Endothelial cell of hepatic sinusoid (primary cell): Measurements from ENCODE around the gene CFAP46.
"Not testable (repeated sequence)": the region's sequence is repeated elsewhere in the genome, so short reads cannot be mapped to it uniquely, and the experiment has no call there.

Experiments
- in situ Hi-C: cut with HindIII; loops from 2 replicates; pipeline ENCODE4 v1.10.0; 2017; ENCODE audit warnings: low sequenced_read_pairs

The CFAP46 gene

GRCh38 chr10:132904181-132904813 lies 38.1 kb downstream of the CFAP46 start:
- in situ Hi-C loops, result no loop called here

DNA sequence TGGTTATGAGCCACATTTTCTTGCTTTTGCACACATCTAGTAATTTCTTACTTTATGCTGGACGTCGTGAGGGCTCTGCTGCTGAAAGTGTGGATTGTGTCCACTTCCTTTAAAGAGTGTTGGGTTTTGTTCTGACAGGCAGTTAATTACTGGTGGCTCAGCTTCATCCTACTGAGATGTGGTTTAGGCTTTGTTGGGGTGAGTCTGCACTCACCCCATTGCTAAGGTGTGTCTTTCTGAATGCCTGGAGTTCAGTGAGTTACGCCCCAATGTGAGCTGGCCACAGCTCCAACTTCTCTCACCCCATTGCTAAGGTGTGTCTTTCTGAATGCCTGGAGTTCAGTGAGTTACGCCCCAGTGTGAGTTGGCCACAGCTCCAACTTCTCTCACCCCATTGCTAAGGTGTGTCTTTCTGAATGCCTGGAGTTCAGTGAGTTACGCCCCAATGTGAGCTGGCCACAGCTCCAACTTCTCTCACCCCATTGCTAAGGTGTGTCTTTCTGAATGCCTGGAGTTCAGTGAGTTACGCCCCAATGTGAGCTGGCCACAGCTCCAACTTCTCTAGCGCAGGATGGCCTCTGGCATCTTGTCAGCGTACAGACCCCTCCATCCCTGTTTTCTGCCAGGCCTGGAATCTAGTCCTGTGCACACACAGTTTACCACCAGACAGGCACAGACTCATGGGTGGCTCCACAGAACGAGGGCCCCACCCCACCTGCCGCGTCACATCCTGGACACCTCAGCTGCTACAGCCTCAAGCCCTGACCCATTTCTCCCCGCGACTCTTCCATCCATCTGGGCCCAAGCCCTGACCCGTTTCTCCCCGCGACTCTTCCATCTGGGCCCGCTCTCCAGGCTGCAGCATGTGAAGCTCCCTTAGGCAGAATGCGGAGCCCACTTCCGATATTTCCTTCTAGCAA lies 39.5 kb downstream of the CFAP46 start:
- in situ Hi-C loops, result not testable (repeated sequence)

DNA sequence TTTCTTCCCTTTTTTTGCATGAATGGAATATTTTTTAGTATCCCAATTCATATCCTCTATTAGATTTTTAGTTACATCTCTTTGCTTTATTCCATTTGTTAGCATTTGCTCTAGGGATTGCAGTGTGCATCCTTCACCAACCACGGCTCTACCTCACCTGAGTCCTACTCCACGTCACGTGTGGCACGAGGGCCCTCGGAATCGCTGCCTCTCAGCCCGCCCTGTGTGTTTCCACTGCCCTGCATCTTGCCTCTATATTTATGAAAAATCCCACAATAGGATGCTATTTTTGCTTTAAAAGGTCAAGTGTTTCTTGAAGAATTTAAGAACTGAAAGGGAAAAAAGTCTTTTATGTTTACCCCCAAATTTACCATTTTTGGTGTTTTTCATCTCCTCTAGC lies 41.0 kb downstream of the CFAP46 start:
- in situ Hi-C loops, result no loop called here

DNA sequence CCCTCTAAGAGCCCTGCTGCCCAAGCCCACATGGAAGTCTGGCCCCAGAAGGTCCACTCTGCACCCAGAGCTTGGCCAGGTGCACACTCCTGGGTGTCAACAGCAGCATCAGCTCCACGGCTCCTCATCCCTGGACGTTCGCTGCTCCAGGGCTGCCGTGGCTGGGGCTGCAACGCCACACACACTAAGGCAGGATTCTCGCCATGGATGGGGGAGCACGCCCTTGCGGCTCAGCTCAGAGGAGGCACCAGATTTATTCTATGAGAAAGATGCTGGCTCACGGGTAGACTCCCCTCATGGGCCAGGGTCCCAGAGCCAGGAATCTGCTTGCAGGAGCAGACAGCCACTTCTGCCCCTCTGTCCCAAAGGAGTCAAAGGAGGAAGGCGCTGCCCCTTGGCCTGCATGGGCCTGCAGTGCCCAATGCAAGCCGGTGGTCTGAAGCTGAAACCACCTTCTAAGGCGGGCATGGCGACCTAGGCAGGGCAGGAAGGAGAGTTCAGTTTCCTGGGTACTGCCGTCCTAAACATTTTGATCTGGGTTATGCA lies 42.1 kb downstream of the CFAP46 start:
- in situ Hi-C loops, result no loop called here

DNA sequence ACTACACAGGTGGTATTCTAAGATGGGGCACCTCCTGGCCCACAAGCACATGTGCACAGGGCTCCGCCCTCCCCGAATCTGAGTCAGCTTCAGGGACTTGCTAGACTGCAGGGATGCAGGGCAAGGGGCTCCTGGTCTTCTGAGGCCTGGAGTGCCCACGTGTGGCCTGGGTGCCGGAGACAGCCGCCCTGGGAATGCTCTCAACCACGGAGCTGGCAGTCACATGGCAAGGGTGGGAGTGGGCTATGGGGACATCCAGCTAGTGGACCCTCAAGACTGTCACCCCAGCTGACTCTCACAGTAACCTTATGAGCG lies 42.7 kb downstream of the CFAP46 start:
- in situ Hi-C loops, result no loop called here

DNA sequence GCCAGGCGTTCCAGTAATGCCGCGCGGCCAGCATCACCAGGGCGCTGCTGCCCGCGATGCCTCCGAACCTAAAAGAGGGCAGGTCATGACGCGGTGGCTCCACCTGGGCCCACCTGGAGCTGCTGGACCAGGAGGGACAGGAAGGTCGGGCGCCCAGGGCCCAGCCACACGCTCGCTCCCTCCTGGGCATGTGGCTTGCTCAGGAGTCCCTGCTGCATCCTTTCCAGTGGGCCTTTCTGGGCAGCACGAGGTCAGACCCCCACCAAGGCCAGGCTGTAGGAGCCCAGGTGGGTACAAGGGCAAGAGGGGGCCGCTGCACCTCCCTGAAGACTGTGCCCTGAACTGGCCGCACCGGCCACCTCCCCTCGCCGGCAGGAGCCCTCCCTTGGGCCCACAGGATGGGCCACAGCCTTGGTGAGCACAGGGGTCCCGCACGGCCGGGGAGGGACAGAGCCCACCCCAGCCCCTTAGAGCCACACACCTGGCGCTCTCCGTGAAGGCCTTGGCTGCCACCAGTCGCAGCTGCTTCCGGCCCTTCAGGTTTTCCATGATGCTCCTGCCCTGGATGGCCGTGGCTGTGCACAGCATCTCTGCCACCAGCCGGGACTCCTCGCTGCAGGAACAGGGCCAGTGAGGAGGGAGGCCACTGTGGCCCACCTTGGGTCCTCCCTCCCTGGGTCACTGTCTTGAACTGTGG lies 43.2 kb downstream of the CFAP46 start:
- in situ Hi-C loops, result no loop called here

DNA sequence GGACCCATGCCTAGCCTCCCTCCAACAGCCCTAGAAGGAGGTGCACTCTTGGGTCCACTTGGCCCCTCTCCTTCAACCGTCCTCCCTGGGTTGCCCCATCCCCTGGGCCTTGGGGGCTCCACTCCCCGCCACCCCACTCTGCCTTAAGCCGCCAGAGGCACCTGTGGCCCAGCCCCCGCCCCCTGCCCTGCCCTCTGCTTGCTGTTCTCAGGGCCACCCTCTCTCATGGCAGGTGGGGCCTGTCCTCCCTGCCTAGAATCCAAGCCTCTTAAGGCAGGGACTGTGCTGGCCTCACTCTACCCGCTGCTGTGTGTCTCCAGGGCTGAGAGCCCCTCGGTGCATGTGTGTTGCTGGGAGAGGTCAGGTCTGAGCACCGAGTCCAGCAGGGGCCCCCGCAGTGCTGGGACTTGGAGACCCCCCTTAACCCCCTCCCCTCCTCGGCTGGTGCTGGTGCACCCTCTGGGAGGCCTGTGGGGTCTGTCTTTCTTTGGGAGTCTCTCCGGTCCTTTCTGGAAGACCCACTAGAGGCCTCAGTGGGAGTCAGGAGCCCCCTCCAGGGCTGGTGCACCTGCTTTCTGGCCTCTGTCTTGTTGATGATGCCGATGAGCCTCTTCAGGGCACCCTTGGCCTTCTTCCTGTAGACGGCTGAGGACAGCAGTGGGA lies 43.8 kb downstream of the CFAP46 start:
- in situ Hi-C loops, result no loop called here

GRCh38 chr10:132897516-132898381 lies 44.6 kb downstream of the CFAP46 start:
- in situ Hi-C loops, result no loop called here

- in situ Hi-C loops, result not testable (repeated sequence)
Observed at GRCh38 chr10:132893786-132894185, 48.6 kb downstream of the CFAP46 start.

DNA sequence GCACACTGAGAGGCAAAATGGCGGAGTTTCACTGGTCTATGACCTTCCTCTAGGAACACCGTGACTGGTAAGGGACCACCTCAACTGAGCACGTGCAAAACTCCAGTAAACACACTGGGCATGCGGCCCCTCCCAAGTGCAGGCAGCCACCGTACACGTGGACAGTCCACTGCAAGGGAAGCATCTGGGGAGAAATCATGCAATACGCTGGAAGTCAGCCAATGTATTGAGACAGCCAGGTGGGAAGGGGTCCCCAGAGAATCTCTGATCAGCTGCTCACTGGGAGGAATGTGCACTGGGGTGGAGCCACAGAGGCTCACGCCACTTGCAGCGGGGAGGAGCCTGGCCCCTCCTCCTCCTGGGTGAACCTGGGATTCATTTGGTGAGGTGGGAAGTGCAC lies 49.3 kb downstream of the CFAP46 start:
- in situ Hi-C loops, result no loop called here

- in situ Hi-C loops, result no loop called here
Observed at GRCh38 chr10:132892004-132892403, 50.4 kb downstream of the CFAP46 start.

GRCh38 chr10:132891368-132891767 lies 51.0 kb downstream of the CFAP46 start:
- in situ Hi-C loops, result no loop called here

DNA sequence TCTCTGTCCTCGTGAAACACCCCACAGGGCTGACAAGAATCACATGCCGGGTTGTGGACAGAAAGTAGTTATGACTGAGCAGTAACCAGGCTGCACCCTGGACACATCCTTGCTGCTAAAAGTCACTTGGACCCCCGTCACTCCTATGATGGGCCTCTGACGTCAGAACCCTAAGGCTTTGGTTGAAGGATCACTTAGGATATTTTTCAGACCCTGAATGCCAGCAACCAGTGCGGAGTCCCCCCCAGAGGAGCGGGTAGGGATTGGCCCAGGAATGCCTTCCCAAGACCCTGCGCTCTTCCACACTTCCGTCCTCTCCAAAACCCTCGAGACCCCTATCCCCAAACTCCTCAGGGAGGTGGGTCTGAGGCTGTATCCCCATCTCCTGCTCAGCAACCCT lies 52.1 kb downstream of the CFAP46 start:
- in situ Hi-C loops, result no loop called here

DNA sequence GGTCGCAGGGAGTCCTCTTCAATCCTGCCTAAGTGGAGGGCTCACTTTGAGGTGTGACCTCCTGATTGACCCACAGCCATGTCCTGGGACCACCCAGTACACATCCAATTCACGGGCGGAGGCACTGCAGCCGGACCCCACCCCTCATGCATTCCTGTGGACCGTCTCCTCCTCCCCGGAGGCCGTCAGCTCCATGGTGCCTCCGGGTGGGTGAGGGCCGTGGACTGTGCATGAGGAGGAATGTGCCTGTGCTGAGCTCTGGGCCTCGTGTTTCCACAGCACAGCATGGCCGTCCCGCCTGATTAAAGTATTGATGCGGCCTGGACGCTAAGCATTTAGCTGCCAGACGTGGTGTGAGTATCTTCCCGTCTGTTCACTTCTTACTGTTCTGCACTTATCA lies 52.8 kb downstream of the CFAP46 start:
- in situ Hi-C loops, result loop anchor here (5.0 kb wide), 1 partner anchor 38 kb away; no protein-coding TSS in a partner anchor

GRCh38 chr10:132888898-132889490 lies 53.4 kb downstream of the CFAP46 start:
- in situ Hi-C loops, result loop anchor here (5.0 kb wide), 1 partner anchor 38 kb away; no protein-coding TSS in a partner anchor

DNA sequence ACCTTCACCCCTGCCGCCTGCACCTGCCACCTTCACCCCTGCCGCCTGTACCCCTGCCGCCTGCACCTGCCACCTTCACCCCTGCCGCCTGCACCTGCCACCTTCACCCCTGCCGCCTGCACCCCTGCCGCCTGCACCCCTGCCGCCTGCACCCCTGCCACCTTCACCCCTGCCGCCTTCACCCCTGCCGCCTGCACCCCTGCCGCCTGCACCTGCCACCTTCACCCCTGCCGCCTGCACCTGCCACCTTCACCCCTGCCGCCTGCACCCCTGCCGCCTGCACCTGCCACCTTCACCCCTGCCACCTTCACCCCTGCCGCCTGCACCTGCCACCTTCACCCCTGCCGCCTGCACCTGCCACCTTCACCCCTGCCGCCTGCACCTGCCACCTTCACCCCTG lies 53.9 kb downstream of the CFAP46 start:
- in situ Hi-C loops, result loop anchor here (5.0 kb wide), 1 partner anchor 39 kb away; no protein-coding TSS in a partner anchor

- in situ Hi-C loops, result loop anchor here (5.0 kb wide), 1 partner anchor 41 kb away; no protein-coding TSS in a partner anchor
Observed at GRCh38 chr10:132886211-132887099, 55.9 kb downstream of the CFAP46 start.

- in situ Hi-C loops, result loop anchor here (5.0 kb wide), 1 partner anchor 42 kb away; no protein-coding TSS in a partner anchor
Observed at GRCh38 chr10:132885451-132886210, 56.7 kb downstream of the CFAP46 start.
